ENCODE measurements around the gene PHC2.
A peak's percentile ranks its signal among the peaks of the same experiment; 100 is the strongest.

- TF ChIP-seq CTCF (conservative IDR thresholded peaks at IDR 0.05), result peak; percentile 90
- TF ChIP-seq ZFX (IDR thresholded peaks at IDR 0.05), result no peak
These were observed 132.1 kb downstream of the PHC2 start for GRCh38 chr1:33298623-33299277.
